ENCODE results near the gene DIAPH1.

DIAPH1 gene

DNA sequence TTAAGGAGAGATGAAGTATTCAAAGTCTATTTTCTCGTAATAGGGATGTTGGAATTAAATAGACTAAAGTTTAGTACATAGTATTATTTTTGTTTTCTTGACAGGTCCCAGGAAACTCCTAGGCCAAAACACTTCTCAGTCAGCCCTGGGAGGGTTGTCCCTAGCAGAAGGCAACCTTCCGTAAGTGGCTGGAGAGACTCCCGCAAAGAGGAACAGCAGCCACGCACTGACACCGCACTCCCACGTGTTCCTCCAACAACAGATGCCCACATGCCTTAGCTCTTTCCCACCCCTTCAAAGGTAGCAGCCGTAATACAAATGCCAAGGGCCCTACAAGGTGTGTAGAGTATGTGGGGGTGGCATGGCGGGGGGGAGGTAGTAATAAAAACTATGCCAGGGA is 101.5 kb downstream of the DIAPH1 start:
- DNase-seq, result no peak

DNA sequence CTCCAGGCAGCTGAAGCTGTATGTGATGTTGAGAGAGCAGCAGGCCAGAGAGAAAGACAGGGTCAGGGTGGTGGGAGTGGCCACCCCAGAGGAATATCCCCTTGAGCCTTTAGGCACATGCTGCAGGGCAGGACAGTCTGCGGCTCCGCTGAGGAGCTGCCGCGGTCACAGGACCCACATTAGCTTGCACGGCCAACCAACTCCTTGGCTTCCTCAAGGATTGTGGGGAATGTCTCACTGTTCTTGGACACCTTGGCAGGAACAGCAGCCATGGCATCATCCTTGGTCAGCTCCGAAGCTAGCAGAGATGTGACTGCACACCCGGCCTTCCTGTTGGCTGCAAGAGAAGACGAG is 102.2 kb downstream of the DIAPH1 start:
- no peak for DNase-seq

DNA sequence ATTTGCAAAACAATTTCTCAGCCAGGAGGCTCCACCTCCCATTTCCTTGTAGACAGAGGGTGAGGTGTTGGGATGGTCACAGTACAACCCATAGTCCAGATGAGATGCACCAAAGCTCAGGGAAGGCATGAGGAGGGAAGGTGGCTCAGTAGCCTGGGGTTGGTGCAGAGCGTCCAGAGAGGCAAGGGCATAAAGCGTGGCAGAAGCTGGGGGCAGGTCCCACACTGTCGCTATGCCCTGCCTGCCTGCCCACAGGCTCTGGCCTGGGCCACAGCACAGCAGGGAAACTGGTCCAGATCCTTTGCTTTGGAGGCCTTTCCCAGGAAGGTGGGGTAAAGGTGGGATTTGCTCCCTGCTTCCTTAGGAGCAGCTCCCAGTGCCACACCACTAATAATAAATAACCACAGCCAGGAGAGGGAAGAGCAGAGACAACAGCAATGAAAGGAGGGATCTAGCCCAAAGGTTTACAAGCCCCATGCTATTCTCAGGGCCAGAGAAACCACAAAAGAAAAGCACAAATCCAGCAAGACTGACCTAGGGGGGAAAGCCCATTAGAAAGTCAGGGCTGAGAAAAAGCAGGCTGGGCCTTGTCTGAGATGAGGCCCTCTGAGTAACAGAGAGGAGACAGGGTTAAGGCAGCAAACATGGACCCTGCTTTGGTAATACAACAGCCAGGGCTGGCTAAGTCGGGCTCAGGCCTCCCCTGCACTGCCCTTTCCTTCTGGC is 102.7 kb downstream of the DIAPH1 start:
- DNase-seq, result no peak

DNA sequence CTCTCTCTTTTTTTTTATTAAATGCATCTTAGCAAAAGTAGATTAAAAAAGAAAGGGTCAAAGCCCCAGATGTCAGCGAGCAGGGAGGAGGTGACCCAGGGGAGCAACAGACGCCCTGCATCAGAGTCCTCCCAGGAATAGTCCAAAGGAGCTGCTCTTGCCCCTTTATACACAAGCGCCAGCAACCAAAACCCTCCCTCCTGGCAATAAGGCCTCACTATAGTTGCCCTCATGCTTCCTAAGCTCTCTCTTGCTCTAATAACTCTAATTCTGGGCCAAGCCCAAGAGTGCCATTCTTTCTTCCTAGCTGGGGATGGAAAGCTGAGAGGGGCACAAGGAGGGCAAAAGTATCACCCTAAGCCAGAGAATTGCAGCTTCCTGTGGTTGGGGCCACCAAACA is 103.7 kb downstream of the DIAPH1 start:
- no peak for DNase-seq

GRCh38 chr5:141514330-141515133 is 104.3 kb downstream of the DIAPH1 start:
- peak; percentile 39 for DNase-seq

GRCh38 chr5:141513627-141514329 is 105.0 kb downstream of the DIAPH1 start:
- peak; percentile 96 for DNase-seq

DNA sequence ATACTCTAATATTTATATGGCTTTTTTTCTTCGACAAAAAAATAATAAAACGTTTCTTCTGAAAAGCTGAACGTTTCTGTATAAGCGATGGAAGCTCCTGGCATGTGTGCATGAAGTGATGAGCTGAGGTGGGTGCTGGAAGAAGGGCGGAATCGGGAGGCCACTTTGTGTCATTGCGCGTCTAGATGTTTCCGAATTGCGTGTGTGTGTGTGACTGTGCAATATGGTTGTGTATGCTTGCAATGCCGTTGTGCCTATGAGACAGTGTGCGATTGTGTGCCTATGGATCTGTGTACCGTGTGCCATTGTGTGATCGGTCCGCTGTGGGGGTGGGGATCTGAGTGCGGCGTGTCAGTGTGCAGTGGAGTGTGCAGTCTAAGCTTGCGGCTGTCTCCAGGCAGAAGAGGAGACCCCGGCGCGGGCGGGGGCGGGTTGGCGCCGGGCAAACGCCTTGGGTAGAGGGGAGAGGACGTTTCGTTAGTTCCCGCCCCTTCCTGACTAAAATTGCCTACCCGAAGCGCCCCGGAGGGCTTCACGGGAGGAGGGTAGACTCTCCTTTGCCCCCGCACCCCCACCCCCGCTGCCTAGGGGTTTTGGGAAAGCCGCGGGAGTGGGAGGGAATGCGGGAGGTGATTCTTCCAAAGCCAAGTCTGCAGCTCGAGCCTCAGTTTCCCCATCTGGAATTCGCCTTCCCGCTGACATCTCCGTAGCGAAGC is 105.7 kb downstream of the DIAPH1 start:
- DNase-seq, result peak; percentile 95

DNA sequence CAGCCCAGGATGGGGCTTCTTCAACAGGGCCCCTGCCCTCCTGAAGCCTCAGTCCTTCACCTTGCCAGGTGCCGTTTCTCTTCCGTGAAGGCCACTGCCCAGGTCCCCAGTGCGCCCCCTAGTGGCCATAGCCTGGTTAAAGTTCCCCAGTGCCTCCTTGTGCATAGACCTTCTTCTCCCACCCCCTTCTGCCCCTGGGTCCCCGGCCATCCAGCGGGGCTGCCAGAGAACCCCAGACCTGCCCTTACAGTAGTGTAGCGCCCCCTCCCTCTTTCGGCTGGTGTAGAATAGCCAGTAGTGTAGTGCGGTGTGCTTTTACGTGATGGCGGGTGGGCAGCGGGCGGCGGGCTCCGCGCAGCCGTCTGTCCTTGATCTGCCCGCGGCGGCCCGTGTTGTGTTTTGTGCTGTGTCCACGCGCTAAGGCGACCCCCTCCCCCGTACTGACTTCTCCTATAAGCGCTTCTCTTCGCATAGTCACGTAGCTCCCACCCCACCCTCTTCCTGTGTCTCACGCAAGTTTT is 106.3 kb downstream of the DIAPH1 start:
- DNase-seq, result peak; percentile 93

DNA sequence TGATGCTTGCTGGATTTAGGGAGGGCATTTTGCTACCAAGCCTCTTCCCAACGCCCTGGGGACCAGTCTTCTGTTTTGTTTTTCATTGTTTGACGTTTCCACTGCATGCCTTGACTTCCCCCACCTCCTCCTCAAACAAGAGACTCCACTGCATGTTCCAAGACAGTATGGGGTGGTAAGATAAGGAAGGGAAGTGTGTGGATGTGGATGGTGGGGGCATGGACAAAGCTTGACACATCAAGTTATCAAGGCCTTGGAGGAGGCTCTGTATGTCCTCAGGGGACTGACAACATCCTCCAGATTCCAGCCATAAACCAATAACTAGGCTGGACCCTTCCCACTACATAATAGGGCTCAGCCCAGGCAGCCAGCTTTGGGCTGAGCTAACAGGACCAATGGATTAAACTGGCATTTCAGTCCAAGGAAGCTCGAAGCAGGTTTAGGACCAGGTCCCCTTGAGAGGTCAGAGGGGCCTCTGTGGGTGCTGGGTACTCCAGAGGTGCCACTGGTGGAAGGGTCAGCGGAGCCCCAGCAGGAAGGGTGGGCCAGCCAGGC is 107.0 kb downstream of the DIAPH1 start:
- peak; percentile 9 for DNase-seq

DNA sequence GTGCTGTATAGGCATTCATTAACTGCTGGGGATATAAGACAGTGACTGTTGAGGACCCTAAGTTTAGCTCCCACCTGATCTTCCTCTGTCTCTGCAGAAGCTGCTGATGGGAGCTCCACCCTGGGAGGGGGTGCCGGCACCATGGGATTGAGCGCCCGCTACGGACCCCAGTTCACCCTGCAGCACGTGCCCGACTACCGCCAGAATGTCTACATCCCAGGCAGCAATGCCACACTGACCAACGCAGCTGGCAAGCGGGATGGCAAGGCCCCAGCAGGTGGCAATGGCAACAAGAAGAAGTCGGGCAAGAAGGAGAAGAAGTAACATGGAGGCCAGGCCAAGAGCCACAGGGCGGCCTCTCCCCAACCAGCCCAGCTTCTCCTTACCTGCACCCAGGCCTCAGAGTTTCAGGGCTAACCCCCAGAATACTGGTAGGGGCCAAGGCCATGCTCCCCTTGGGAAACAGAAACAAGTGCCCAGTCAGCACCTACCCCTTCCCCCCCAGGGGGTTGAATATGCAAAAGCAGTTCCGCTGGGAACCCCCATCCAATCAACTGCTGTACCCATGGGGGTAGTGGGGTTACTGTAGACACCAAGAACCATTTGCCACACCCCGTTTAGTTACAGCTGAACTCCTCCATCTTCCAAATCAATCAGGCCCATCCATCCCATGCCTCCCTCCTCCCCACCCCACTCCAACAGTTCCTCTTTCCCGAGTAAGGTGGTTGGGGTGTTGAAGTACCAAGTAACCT is 107.8 kb downstream of the DIAPH1 start:
- no peak for DNase-seq

DNA sequence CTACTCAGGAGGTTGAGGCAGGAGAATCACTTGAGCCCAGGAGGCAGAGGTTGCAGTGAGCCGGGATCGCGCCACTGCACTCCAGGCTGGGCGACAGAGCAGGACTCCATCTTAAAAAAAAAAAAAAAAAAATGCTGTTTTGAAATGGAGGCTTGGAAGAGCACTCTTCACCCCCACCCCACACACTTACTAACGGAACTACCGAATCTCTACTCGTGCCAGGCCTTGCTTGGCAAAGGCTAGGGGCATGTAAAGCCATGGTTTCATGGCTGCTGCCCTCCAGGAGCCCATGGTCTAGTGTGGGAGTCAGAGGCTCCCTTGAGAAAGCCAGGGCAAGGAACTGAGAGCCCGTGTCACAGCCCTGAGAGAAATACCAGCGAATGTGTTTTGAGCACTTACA is 108.6 kb downstream of the DIAPH1 start:
- DNase-seq, result no peak

- DNase-seq, result peak; percentile 93
Measured at GRCh38 chr5:141508798-141509611, 109.8 kb downstream of the DIAPH1 start.

DNA sequence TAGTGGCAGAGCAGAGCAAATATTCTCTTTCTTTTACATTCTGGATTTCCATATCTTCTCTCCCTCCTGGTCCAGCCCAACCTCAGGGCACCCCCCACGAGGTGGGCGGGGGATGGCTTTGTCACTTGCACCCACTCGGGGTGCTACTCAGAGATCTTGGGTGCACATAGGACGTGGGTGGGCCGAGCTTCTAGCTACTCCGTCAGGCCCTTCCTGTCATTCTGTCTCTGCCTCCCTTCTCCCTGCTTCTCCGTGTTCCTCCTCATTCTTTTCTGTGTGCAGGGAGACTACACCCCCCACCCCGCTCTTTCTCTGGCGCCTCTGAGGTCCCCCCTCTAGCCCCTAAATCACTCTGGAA is 110.4 kb downstream of the DIAPH1 start:
- DNase-seq, result no peak

DNA sequence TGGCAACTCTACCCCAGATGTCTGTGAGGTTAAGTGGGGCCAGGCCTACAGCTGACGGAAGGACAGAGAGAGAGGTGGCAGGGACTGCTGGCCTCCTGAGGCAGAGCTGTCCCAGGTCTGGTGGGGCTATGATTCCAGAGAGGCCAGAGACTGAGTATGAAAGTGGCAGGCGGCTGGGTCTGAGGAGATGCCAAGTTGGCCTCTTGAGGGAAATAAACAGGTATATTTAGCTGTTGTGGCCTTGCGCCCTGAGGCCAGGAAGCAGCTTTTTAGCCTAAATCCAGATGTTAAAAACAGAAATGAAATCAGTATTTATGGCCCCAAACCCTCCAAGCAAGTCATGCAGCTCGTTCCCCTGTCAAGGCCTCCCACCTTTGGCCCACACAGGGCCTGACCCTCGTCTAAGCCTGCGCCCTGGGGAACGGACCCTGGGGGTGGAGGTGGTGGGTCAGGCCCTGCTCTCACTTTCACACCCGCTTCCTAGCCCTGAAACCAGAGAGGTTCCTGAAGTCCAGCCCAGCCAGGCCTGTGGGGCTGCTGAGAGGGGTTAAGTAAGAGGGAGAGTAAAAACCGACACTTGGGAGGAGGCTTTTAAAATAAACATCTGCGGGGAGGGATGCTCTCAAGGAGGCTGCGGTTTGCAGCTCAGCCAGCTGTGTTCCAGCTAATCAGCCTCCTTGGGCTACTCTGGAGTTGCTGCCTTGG is 111.3 kb downstream of the DIAPH1 start:
- peak; percentile 67 for DNase-seq

DNA sequence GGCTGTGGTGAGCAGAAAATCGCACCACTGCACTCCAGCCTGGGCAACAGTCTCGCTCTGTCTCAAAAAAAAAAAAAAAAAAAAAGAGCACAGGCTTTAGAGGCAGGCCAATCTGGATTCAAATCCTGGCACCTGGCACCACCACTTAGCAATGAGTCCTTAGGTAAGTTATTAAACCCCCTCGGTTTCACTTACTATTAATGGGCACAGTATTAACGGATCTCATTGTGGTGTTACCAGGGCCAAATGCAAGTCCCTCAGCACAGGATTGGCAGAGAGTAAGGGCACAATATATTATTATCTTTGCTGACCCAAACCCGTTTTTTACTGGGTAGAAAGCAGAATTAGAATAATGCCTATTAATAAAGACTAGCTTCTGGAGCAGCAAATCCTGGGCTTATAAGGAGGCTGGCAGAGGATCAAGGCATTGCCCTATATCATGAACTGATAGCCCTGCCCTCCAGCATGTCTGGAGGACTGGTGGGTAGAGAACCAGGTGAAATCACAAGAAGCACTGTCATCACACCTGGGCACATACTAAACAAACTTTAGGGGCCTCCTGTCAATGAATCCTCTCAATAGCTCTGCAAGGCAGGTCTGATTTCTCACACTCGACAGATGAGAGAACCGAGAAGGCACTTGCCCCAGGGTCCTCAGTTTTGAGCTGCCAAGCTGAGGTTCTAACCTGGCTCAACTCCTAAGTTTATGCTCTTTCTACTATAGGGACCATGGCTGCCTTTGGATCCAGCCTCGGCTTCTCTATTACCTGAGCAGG is 112.2 kb downstream of the DIAPH1 start:
- DNase-seq, result no peak

DNA sequence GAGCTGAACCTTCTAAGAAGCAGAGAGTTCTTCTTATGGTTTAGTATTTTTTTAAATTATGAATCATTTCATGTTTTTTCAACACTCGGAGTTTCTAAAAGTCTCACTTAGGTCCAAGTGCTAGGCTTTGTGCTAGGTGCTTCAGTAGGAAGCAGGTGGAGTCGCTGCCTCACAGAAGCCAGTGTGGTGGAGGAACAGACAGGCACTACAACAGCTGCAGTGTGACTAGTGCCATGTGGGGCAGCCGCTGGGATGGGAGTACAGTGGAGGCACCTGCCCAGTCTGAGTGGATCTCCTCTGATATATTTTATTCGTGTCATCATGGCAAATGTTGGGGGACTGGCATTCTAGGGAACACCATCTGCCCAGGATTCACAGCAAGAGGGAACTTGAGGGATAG is 114.6 kb downstream of the DIAPH1 start:
- DNase-seq, result no peak

DNA sequence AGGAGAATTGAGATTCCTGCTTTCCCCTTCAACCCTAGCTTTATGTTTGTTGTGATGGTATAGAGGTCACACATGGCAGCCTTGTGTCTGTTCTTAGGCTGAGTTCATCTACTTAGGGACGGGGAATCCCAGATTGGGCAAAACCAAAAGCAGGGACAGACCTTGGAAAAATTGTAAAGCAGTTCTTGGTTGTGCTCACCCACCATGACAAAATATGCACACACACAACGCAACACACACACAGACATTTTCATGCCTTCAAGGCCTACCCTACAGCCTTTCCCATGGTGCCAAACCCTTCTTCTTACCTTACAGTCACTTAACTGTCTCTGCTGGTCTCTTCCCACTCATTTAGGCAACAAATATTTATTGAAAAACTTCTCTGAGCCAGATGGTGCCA is 115.1 kb downstream of the DIAPH1 start:
- DNase-seq, result no peak

GRCh38 chr5:141501761-141502160 is 117.0 kb downstream of the DIAPH1 start:
- DNase-seq, result peak; percentile 54

GRCh38 chr5:141496038-141496437 is 122.8 kb downstream of the DIAPH1 start:
- peak; percentile 84 for DNase-seq

GRCh38 chr5:141495453-141495811 is 123.4 kb downstream of the DIAPH1 start:
- DNase-seq, result peak; percentile 35

Measured in eye (tissue), 1 donor.